ENCODE measurements around the gene MCC.
A peak's percentile ranks its signal among the peaks of the same experiment; 100 is the strongest.

MCC gene

GRCh38 chr5:113214606-113215323, 273.5 kb downstream of the MCC start:
- TF ChIP-seq CTCF (conservative IDR thresholded peaks at IDR 0.05; ENCODE audit: low read depth, low read length) = no peak
- H3K4me3 ChIP-seq (ENCODE audit: low read length) = no peak overlapping the region
- DNase-seq (ENCODE audit: low read depth) = no peak

- no peak overlapping the region for H3K4me3 ChIP-seq (ENCODE audit: low read length)
- no peak for TF ChIP-seq CTCF (conservative IDR thresholded peaks at IDR 0.05; ENCODE audit: low read depth, low read length)
- no peak for DNase-seq (ENCODE audit: low read depth)
Observed at GRCh38 chr5:113213551-113214425, 274.5 kb downstream of the MCC start.

- TF ChIP-seq CTCF (conservative IDR thresholded peaks at IDR 0.05; ENCODE audit: low read depth, low read length) = no peak
- no peak overlapping the region for H3K4me3 ChIP-seq (ENCODE audit: low read length)
- DNase-seq (ENCODE audit: low read depth) = peak; percentile 71
Observed at GRCh38 chr5:113212244-113212920, 275.9 kb downstream of the MCC start.

- no peak for TF ChIP-seq CTCF (conservative IDR thresholded peaks at IDR 0.05; ENCODE audit: low read depth, low read length)
- no peak for DNase-seq (ENCODE audit: low read depth)
- no peak overlapping the region for H3K4me3 ChIP-seq (ENCODE audit: low read length)
Observed at GRCh38 chr5:113209498-113209897, 278.8 kb downstream of the MCC start.

DNA sequence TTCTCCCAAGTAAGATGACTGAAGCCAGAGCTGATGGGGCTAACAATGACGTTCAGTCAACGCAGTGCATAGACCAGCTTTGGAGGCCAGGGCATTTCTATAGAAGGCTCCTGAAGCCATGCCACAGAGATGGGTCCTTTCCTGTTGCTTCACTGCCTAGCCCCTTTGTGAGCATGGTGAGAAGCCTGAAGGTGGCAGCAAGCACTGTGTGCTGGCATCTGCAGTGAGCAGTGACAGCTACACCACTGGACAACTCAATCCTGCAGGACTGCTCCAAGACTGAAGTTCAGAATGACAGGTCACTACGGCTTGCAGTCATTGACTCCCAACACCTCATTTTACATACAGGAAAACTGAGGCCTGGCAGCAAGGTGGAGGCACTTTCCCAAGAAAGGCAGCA, 282.4 kb downstream of the MCC start:
- TF ChIP-seq CTCF (conservative IDR thresholded peaks at IDR 0.05; ENCODE audit: low read depth, low read length) = peak; percentile 19
- no peak for DNase-seq (ENCODE audit: low read depth)
- H3K4me3 ChIP-seq (ENCODE audit: low read length) = no peak overlapping the region

GRCh38 chr5:113205323-113205722, 282.9 kb downstream of the MCC start:
- H3K4me3 ChIP-seq (ENCODE audit: low read length) = no peak overlapping the region
- no peak for DNase-seq (ENCODE audit: low read depth)
- TF ChIP-seq CTCF (conservative IDR thresholded peaks at IDR 0.05; ENCODE audit: low read depth, low read length) = no peak
